Fibroblast of upper back skin (primary cell): ENCODE measurements around the gene KRT34.

Experiments
- DNase-seq: peaks from one replicate; pipeline ENCODE4 v3.0.0-alpha.2; 2013

The KRT34 gene

DNA sequence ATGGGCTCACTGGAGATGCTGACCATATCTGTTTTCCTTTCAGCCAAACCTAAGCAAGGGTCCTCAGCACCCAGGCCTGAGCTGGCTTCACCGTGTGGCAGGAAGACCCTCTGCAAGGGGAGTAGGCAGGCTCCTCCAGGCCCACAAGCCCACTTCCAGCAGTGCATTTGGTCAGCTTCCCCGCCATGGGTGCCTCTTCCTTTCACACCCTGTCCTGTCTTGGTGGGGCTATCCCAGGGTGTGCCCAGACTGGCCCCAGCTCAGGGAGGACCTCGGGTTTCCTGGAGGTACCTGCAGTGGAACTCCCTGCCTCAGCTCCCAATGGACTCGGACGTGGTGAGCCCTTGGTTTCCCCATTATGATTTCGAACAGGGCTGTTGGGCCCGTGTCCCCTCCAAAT is 53.9 kb downstream of the KRT34 start:
- no peak for DNase-seq
